WTC11 (cell line): ENCODE measurements around the gene CIDEB. TPM values are rescaled to one million over a fixed set of nuclear protein-coding genes. Genes with fewer than 3 reads are reported as not detected.

Experiments used
- ATAC-seq: fragments of 200-7000 bp; cut with Tn5 transposase; 2 replicates; pipeline ENCODE4 v1.10.0; 2021; ENCODE audit warnings: mild to moderate bottlenecking, moderate library complexity
- CTCF ChIA-PET: fragments of 300-600 bp; sonication (Branson Sonifier 250); formaldehyde crosslinking; loops from one replicate; lab custom pipeline; 2021; ENCODE audit warnings: antibody characterized with exemption; lab: Charles Lee
- POLR2A ChIA-PET: fragments of 350-600 bp; sonication (Branson Sonifier 250); formaldehyde crosslinking; loops from one replicate; lab custom pipeline; 2021; ENCODE audit warnings: antibody characterized with exemption; lab: Charles Lee
- DNase-seq: peaks from one replicate; pipeline ENCODE4 v3.0.0; 2021; ENCODE audit warnings: low spot score
- H3K27ac Mint-ChIP-seq: 2 replicates; pipeline ENCODE4 v1.8.0; 2021; ENCODE audit warnings: mixed read lengths
- H3K27me3 Mint-ChIP-seq: 2 replicates; pipeline ENCODE4 v1.8.0; 2021; ENCODE audit warnings: low read depth, mild to moderate bottlenecking, moderate library complexity, mixed read lengths
- H3K36me3 Mint-ChIP-seq: 2 replicates; pipeline ENCODE4 v1.8.0; 2021; ENCODE audit warnings: mixed read lengths
- H3K4me1 Mint-ChIP-seq: 2 replicates; pipeline ENCODE4 v1.8.0; 2022; ENCODE audit warnings: mixed read lengths
- H3K4me3 Mint-ChIP-seq: 2 replicates; pipeline ENCODE4 v1.8.0; 2021; ENCODE audit warnings: mild to moderate bottlenecking, moderate library complexity, mixed read lengths
- H3K9me3 Mint-ChIP-seq: 2 replicates; pipeline ENCODE4 v1.8.0; 2021; ENCODE audit warnings: mixed read lengths
- CBFB ChIP-seq: sonication (generic); formaldehyde crosslinking; IDR thresholded peaks from 2 replicates; pipeline ENCODE4 v1.8.1; 2022; ENCODE audit warnings: mild to moderate bottlenecking, low read depth, missing genetic modification reagents
- ELF4 ChIP-seq: sonication (generic); formaldehyde crosslinking; IDR thresholded peaks from 2 replicates; pipeline ENCODE4 v1.8.1; 2022; ENCODE audit warnings: low read depth, mild to moderate bottlenecking, moderate library complexity, missing genetic modification reagents
- EMX1 ChIP-seq: fragments of 250-450 bp; sonication (Bioruptor Pico); IDR thresholded peaks from 2 replicates; pipeline ENCODE4 v1.8.0; 2021; ENCODE audit warnings: mild to moderate bottlenecking
- ESRRA ChIP-seq: sonication (generic); formaldehyde crosslinking; IDR thresholded peaks from 2 replicates; pipeline ENCODE4 v1.8.1; 2022; ENCODE audit warnings: mild to moderate bottlenecking, missing genetic modification reagents, borderline replicate concordance
- HMGA2 ChIP-seq: fragments of 250-450 bp; sonication (Bioruptor Pico); IDR thresholded peaks from 2 replicates; pipeline ENCODE4 v1.4.0; 2021; ENCODE audit warnings: mild to moderate bottlenecking, moderate library complexity
- IRF1 ChIP-seq: sonication (generic); formaldehyde crosslinking; IDR thresholded peaks from 2 replicates; pipeline ENCODE4 v1.8.0; 2023; ENCODE audit warnings: missing genetic modification reagents
- NR2C2 ChIP-seq: sonication (generic); formaldehyde crosslinking; IDR thresholded peaks from 2 replicates; pipeline ENCODE4 v1.8.0; 2022; ENCODE audit warnings: mild to moderate bottlenecking, missing genetic modification reagents
- SP1 ChIP-seq: sonication (generic); formaldehyde crosslinking; conservative IDR thresholded peaks from 2 replicates; pipeline ENCODE4 v1.8.1; 2022; ENCODE audit warnings: missing genetic modification reagents
- STAT6 ChIP-seq: sonication (generic); formaldehyde crosslinking; conservative IDR thresholded peaks from 2 replicates; pipeline ENCODE4 v1.8.1; 2023; ENCODE audit warnings: mild to moderate bottlenecking, low read depth, missing genetic modification reagents, moderate library complexity
- TEAD1 ChIP-seq: sonication (generic); formaldehyde crosslinking; IDR thresholded peaks from 2 replicates; pipeline ENCODE4 v1.8.0; 2022; ENCODE audit warnings: mild to moderate bottlenecking, missing genetic modification reagents
- ZBTB21 ChIP-seq: sonication (generic); formaldehyde crosslinking; IDR thresholded peaks from 2 replicates; pipeline ENCODE4 v1.8.1; 2023; ENCODE audit warnings: mild to moderate bottlenecking, missing genetic modification reagents, borderline replicate concordance
- ZNF219 ChIP-seq: sonication (generic); formaldehyde crosslinking; IDR thresholded peaks from 2 replicates; pipeline ENCODE4 v1.8.0; 2023; ENCODE audit warnings: missing genetic modification reagents, mild to moderate bottlenecking, borderline replicate concordance
- ZNF232 ChIP-seq: sonication (generic); formaldehyde crosslinking; IDR thresholded peaks from 2 replicates; pipeline ENCODE4 v1.8.0; 2022; ENCODE audit warnings: mild to moderate bottlenecking, missing genetic modification reagents
- ZNF423 ChIP-seq: fragments of 250-450 bp; sonication (Bioruptor Pico); IDR thresholded peaks from 2 replicates; pipeline ENCODE4 v2.1.2; 2022; ENCODE audit warnings: mild to moderate bottlenecking, moderate library complexity
- ZNF425 ChIP-seq: fragments of 250-450 bp; sonication (Bioruptor Pico); conservative IDR thresholded peaks from 2 replicates; pipeline ENCODE4 v1.9.0; 2021; ENCODE audit warnings: mild to moderate bottlenecking
- ZNF671 ChIP-seq: fragments of 250-450 bp; sonication (Bioruptor Pico); IDR thresholded peaks from 2 replicates; pipeline ENCODE4 v1.8.0; 2021; ENCODE audit warnings: mild to moderate bottlenecking
- total RNA-seq: library from RNA; stranded (reverse); gene quantifications from 3 replicates; pipeline ENCODE4 v1.2.3, GENCODE V29; 2021
- TF ChIP-seq, protein P1 (sequence below): sonication (generic); formaldehyde crosslinking; IDR thresholded peaks from 2 replicates; pipeline ENCODE4 v1.8.1; 2023; ENCODE audit warnings: mild to moderate bottlenecking, missing genetic modification reagents, moderate library complexity
- TF ChIP-seq, protein P2 (sequence below): fragments of 250-450 bp; sonication (Bioruptor Pico); IDR thresholded peaks from 2 replicates; pipeline ENCODE4 v1.9.0; 2021; ENCODE audit warnings: mild to moderate bottlenecking

The CIDEB gene
- total RNA-seq, 1 experiment from 2014 or later, result 4.7 TPM

DNA sequence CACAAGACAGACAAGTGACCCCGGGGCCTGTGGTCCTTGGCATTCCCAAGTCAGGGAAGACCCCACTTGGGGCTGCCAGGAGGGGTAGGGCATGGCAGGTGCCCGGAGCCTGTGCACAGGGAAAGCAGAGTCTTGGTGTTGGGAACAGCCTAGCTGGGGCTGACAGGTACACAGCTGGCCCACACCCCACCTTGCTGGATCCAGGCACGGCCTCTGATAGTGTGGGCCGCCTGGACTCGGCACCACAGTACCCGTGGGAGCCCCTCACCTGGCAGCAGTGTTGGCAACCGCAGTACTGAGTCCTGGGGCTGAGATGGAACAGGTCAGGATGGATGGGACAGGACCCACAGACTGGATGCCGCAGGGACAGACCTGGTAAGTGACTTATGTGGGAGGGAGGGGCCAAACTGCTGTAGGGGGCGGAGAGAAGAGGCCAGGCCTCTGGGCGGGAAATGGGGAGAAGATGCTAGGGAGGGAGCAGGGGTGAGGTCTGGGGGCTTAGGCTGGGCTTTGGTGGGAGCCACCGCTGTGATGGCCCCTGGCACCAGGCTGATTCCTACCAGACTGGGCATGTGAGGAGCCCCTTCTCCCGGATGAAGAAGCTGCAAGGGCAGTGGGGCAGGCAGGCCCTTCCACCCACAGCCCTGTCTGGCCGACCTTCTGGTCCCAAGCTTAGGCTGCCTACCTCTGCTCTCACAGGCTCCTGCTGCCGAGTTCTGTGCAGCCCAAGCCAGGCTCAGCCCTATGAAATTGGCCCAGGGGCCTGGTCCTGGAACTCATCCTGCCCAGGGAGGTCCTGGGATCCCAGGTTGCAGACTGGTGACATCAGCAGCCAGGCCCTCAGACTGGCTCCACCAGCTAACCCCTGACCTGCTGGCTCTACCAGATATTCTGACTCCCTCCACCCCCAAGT is 44.7 kb downstream of the CIDEB start, which contains the start of gene TGM1:
TSS of gene TGM1 (minus strand) at position 357 of the 913 bp plus-strand sequence. CDS start 825 bp downstream, outside the sequence.
- H3K27ac Mint-ChIP-seq, result no peak within 1 kb of the TSS
- POLR2A ChIA-PET, result interaction anchor here (0.9 kb wide), 1 partner anchor 8 kb away, joined by 5 read pairs; the partner anchor contains the start of gene RABGGTA
- no peak for TF ChIP-seq ELF4 (CRISPR knock-in tag)
- no peak for TF ChIP-seq IRF1
- TF ChIP-seq, protein P1, sequence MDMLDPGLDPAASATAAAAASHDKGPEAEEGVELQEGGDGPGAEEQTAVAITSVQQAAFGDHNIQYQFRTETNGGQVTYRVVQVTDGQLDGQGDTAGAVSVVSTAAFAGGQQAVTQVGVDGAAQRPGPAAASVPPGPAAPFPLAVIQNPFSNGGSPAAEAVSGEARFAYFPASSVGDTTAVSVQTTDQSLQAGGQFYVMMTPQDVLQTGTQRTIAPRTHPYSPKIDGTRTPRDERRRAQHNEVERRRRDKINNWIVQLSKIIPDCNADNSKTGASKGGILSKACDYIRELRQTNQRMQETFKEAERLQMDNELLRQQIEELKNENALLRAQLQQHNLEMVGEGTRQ (CRISPR knock-in tag), result no peak
- TF ChIP-seq ZNF423 (CRISPR knock-in tag), result no peak
- TF ChIP-seq, all 79 proteins: peak for 0
- Mint-ChIP-seq H3K27me3 (no peaks in the 10 kb centered on the region), H3K36me3 (peaks cover 4% of the 10 kb centered on the region; the same call in 1 of the 2 replicates), H3K4me3 (no peak within 1 kb of the TSS), H3K9me3 (no peaks in the 10 kb centered on the region), H3K4me1 (no peaks in the 10 kb centered on the region)
- CTCF ChIA-PET, result interaction anchor here (1.0 to 2.6 kb wide), 4 partner anchors 8 to 47 kb away, joined by 4 to 17 read pairs (median 6); partner anchors contain the start of genes CIDEB, RABGGTA and TINF2
- ATAC-seq (peak; percentile 71), DNase-seq (no peak)

GRCh38 chr14:24261969-24262327 is 45.8 kb downstream of the CIDEB start:
- no peaks in the 10 kb centered on the region for H3K36me3 Mint-ChIP-seq
- ChIA-PET CTCF (interaction anchor here (1.0 to 2.6 kb wide), 4 partner anchors 9 to 49 kb away, joined by 3 to 17 read pairs (median 6); partner anchors contain the start of genes RABGGTA and TINF2), POLR2A (interaction anchor here (0.9 kb wide), 1 partner anchor 9 kb away, joined by 5 read pairs; the partner anchor contains the start of gene RABGGTA)
- ATAC-seq (no peak), DNase-seq (no peak)
- H3K4me1 Mint-ChIP-seq, result no peaks in the 10 kb centered on the region
- no peaks in the 10 kb centered on the region for H3K9me3 Mint-ChIP-seq
- H3K27ac Mint-ChIP-seq, result no peak overlapping the region
- H3K4me3 Mint-ChIP-seq, result no peak overlapping the region
- TF ChIP-seq EMX1 (CRISPR knock-in tag) (no peak), NR2C2 (no peak), SP1 (no peak), ZBTB21 (CRISPR knock-in tag) (no peak), ESRRA (no peak), ZNF671 (CRISPR knock-in tag) (no peak), HMGA2 (CRISPR knock-in tag) (no peak), ZNF219 (CRISPR knock-in tag) (no peak), TEAD1 (no peak), CBFB (no peak), STAT6 (CRISPR knock-in tag) (no peak), ZNF425 (CRISPR knock-in tag) (no peak), ZNF232 (no peak)
- TF ChIP-seq, protein P2, sequence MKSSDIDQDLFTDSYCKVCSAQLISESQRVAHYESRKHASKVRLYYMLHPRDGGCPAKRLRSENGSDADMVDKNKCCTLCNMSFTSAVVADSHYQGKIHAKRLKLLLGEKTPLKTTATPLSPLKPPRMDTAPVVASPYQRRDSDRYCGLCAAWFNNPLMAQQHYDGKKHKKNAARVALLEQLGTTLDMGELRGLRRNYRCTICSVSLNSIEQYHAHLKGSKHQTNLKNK (CRISPR knock-in tag), result no peak
- no peaks in the 10 kb centered on the region for H3K27me3 Mint-ChIP-seq
